Liver (tissue), 9 donors: ENCODE results near the gene TNFRSF17. TPM values are rescaled to one million over a fixed set of nuclear protein-coding genes. Genes with fewer than 3 reads are reported as not detected.

Experiments used
- DNase-seq: peaks from one replicate; pipeline ENCODE4 v3.0.0-alpha.2; 2017; ENCODE audit warnings: low spot score
- H3K27ac ChIP-seq, 2 donors: one replicate each; pipeline ENCODE4 v1.7.0; 2013; ENCODE audit warnings: inconsistent platforms in 2 of 2, low read length in 2 of 2, control low read depth in 1 of 2, low read depth in 1 of 2, mild to moderate bottlenecking in 1 of 2
- H3K27me3 ChIP-seq, 4 donors: one replicate each; pipeline versions ENCODE4 v1.6.1 to v1.7.0; 2013; ENCODE audit warnings: low read length in 3 of 4, inconsistent platforms in 1 of 4, mild to moderate bottlenecking in 1 of 4, moderate library complexity in 1 of 4; ENCODE audit not compliant: control insufficient read depth in 4 of 4, insufficient read depth in 4 of 4
- H3K36me3 ChIP-seq, 4 donors: one replicate each; pipeline versions ENCODE4 v1.6.1 to v1.7.0; 2013; ENCODE audit warnings: low read length in 3 of 4, mild to moderate bottlenecking in 3 of 4, low read depth in 1 of 4, moderate library complexity in 1 of 4; ENCODE audit not compliant: control insufficient read depth in 4 of 4, insufficient read depth in 3 of 4
- H3K4me1 ChIP-seq, 4 donors: one replicate each; pipeline versions ENCODE4 v1.6.1 to v1.7.0; 2013; ENCODE audit warnings: low read length in 3 of 4, mild to moderate bottlenecking in 3 of 4, moderate library complexity in 1 of 4; ENCODE audit not compliant: control insufficient read depth in 4 of 4, insufficient read depth in 4 of 4
- H3K4me3 ChIP-seq, 3 donors: one replicate each; pipeline versions ENCODE4 v1.6.1 to v1.7.0; 2013; ENCODE audit warnings: low read length in 3 of 3, control low read depth in 1 of 3, low read depth in 1 of 3, mild to moderate bottlenecking in 1 of 3
- H3K9ac ChIP-seq, 2 donors: one replicate each; pipeline ENCODE4 v1.7.0; 2013; ENCODE audit warnings: low read length in 2 of 2, mild to moderate bottlenecking in 2 of 2, moderate library complexity in 2 of 2, control low read depth in 1 of 2, low read depth in 1 of 2
- H3K9me3 ChIP-seq, 4 donors: one replicate each; pipeline versions ENCODE4 v1.6.1 to v1.7.0; 2013; ENCODE audit warnings: low read length in 3 of 4; ENCODE audit not compliant: control insufficient read depth in 4 of 4
- ATF3 ChIP-seq: IDR thresholded peaks from 2 replicates; pipeline ENCODE4 v1.6.1; 2016; ENCODE audit warnings: antibody characterized with exemption
- CTCF ChIP-seq: fragments of 150-350 bp; IDR thresholded peaks from 2 replicates; pipeline ENCODE4 v1.5.1; 2017; ENCODE audit warnings: improper control_type of control experiment, low read depth, low read length; ENCODE audit not compliant: missing input control
- EGR1 ChIP-seq, 2 donors: IDR thresholded peaks; 2 replicates each; pipeline ENCODE4 v1.6.1; 2016 to 2018; ENCODE audit warnings: antibody characterized with exemption in 2 of 2, low read depth in 2 of 2
- FOXA1 ChIP-seq: IDR thresholded peaks from 2 replicates; pipeline ENCODE4 v1.6.1; 2016; ENCODE audit warnings: antibody characterized with exemption
- FOXA2 ChIP-seq: IDR thresholded peaks from 2 replicates; pipeline ENCODE4 v1.6.1; 2016; ENCODE audit warnings: antibody characterized with exemption
- HNF4A ChIP-seq, 2 donors: conservative IDR thresholded peaks; 2 replicates each; pipeline ENCODE4 v1.6.1; 2016; ENCODE audit warnings: antibody characterized with exemption in 2 of 2, mild to moderate bottlenecking in 2 of 2
- HNF4G ChIP-seq: IDR thresholded peaks from 2 replicates; pipeline ENCODE4 v1.6.1; 2016; ENCODE audit warnings: antibody characterized with exemption
- JUND ChIP-seq, 2 donors: IDR thresholded peaks; 2 replicates each; pipeline ENCODE4 v1.6.1; 2016; ENCODE audit warnings: antibody characterized with exemption in 2 of 2
- MAX ChIP-seq: IDR thresholded peaks from 2 replicates; pipeline ENCODE4 v1.6.1; 2016; ENCODE audit warnings: antibody characterized with exemption
- RAD21 ChIP-seq, 2 donors: IDR thresholded peaks; 2 replicates each; pipeline ENCODE4 v1.6.1; 2016; ENCODE audit warnings: antibody characterized with exemption in 2 of 2, mild to moderate bottlenecking in 2 of 2
- REST ChIP-seq: IDR thresholded peaks from 2 replicates; pipeline ENCODE4 v1.6.1; 2016; ENCODE audit warnings: antibody characterized with exemption, mild to moderate bottlenecking
- RXRA ChIP-seq, 2 donors: IDR thresholded peaks; 2 replicates each; pipeline ENCODE4 v1.6.1; 2017 to 2018; ENCODE audit warnings: antibody characterized with exemption in 2 of 2, mild to moderate bottlenecking in 1 of 2
- SP1 ChIP-seq: IDR thresholded peaks from 2 replicates; pipeline ENCODE4 v1.6.1; 2018; ENCODE audit warnings: antibody characterized with exemption, mild to moderate bottlenecking
- TAF1 ChIP-seq: conservative IDR thresholded peaks from 2 replicates; pipeline ENCODE4 v1.6.1; 2016; ENCODE audit warnings: antibody characterized with exemption, mild to moderate bottlenecking
- YY1 ChIP-seq: IDR thresholded peaks from 2 replicates; pipeline ENCODE4 v1.6.1; 2016; ENCODE audit warnings: antibody characterized with exemption, mild to moderate bottlenecking
- ZBTB33 ChIP-seq: IDR thresholded peaks from 2 replicates; pipeline ENCODE4 v1.6.1; 2016; ENCODE audit warnings: antibody characterized with exemption
- WGBS: extraction: QIAGEN DNeasy Blood & Tissue Kit; methylation state at CpG from one replicate; pipeline ENCODE4 v1.1.7; 2013; 5-methylcytosine and 5-hydroxymethylcytosine counted together
- polyA plus RNA-seq, 2 donors: library from polyadenylated mRNA; stranded (reverse) in 1 of 2; unstranded in 1 of 2; fragments of 200-250 nt in 1 of 2; fragments of >200 nt in 1 of 2; fragmentation: Nextera tagmentation in 1 of 2; extraction: Ambion mirVana in 1 of 2; gene quantifications; one replicate each; pipeline versions ENCODE4 v1.2.1 to v1.2.3, GENCODE V29; 2013 to 2015
- total RNA-seq, 2 donors: library from RNA; depleted of rRNA; stranded (reverse); fragments of >200 nt; gene quantifications; one replicate each; pipeline ENCODE4 v1.2.3, GENCODE V29; 2014
- donor health status: healthy.
- donor health status: healthy.
- donor health status: healthy.
- donor health status: healthy.
- donor health status: healthy.

The TNFRSF17 gene
- total and polyA plus RNA-seq, 4 donors: 0.17 to 2.6 (median 0.28) TPM; not detected in 1

- no peak for DNase-seq
- no peaks in the 10 kb centered on the region for H3K9me3 ChIP-seq
- H3K27me3 ChIP-seq: no peaks in the 10 kb centered on the region
- H3K4me3 ChIP-seq: no peak overlapping the region
- H3K27ac ChIP-seq: no peak overlapping the region
- no peaks in the 10 kb centered on the region for H3K4me1 ChIP-seq
- no peaks in the 10 kb centered on the region for H3K36me3 ChIP-seq
- 93% methylated on average over 4 of the region's 4 CpGs for WGBS
- H3K9ac ChIP-seq: no peak overlapping the region
- TF ChIP-seq YY1 (no peak), EGR1 (IDR thresholded peaks at IDR 0.05; ENCODE audit: low read depth in 2 of 2) (no peak), JUND (IDR thresholded peaks at IDR 0.05) (no peak), HNF4G (no peak), RAD21 (IDR thresholded peaks at IDR 0.05) (no peak), CTCF (no peak), TAF1 (no peak)
Observed at GRCh38 chr16:12016291-12016947, 51.4 kb downstream of the TNFRSF17 start.

GRCh38 chr16:12017558-12017957 is 52.5 kb downstream of the TNFRSF17 start:
- Histone ChIP-seq H3K9ac (no peak overlapping the region), H3K36me3 (no peaks in the 10 kb centered on the region), H3K27me3 (no peaks in the 10 kb centered on the region), H3K27ac (no peak overlapping the region), H3K4me1 (no peaks in the 10 kb centered on the region), H3K4me3 (no peak overlapping the region), H3K9me3 (no peaks in the 10 kb centered on the region)
- 87% methylated on average over 5 of the region's 5 CpGs for WGBS
- DNase-seq: no peak
- TF ChIP-seq HNF4G (no peak), SP1 (no peak), RXRA (IDR thresholded peaks at IDR 0.05) (no peak), MAX (no peak), CTCF (no peak), JUND (IDR thresholded peaks at IDR 0.05) (no peak), ATF3 (no peak), FOXA2 (no peak), REST (no peak), HNF4A (conservative IDR thresholded peaks at IDR 0.05) (no peak), FOXA1 (no peak), ZBTB33 (no peak), EGR1 (IDR thresholded peaks at IDR 0.05; ENCODE audit: low read depth in 2 of 2) (no peak), TAF1 (no peak), YY1 (no peak), RAD21 (IDR thresholded peaks at IDR 0.05) (no peak)
